Muscle of arm (tissue), 12 donors: ENCODE measurements around the gene SF1. TPM values are rescaled to one million over a fixed set of nuclear protein-coding genes. Genes with fewer than 3 reads are reported as not detected.

ENCODE experiments used
- DNase-seq: peaks from one replicate; pipeline ENCODE4 v3.0.0-alpha.2; 2013
- polyA plus RNA-seq, 12 donors: library from polyadenylated mRNA; unstranded; fragments of 120-200 nt; gene quantifications; one replicate each; pipeline ENCODE4 v1.2.1, GENCODE V29; 2013; ENCODE audit not compliant: insufficient read length in 12 of 12

SF1 gene
- polyA plus RNA-seq, 12 donors, result 174 to 428 (median 247) TPM; not detected in 1

- DNase-seq, result peak; percentile 43
Measured at GRCh38 chr11:64787526-64788320, 9.4 kb upstream of the SF1 start.

GRCh38 chr11:64786308-64786707 lies 8.0 kb upstream of the SF1 start:
- no peak for DNase-seq

GRCh38 chr11:64784813-64785581 lies 6.7 kb upstream of the SF1 start:
- DNase-seq, result no peak

- DNase-seq, result no peak
Measured at GRCh38 chr11:64778223-64778472, 194 bp downstream of the SF1 start.

GRCh38 chr11:64777449-64778222 lies 706 bp downstream of the SF1 start:
- DNase-seq, result peak; percentile 94

- no peak for DNase-seq
Measured at GRCh38 chr11:64776875-64777274, 1.5 kb downstream of the SF1 start.

GRCh38 chr11:64776425-64776824 lies 1.9 kb downstream of the SF1 start:
- DNase-seq, result no peak

GRCh38 chr11:64774144-64774543 lies 4.2 kb downstream of the SF1 start:
- DNase-seq, result no peak

GRCh38 chr11:64772303-64773018 lies 5.9 kb downstream of the SF1 start:
- DNase-seq, result no peak

- no peak for DNase-seq
Measured at GRCh38 chr11:64771861-64772260, 6.5 kb downstream of the SF1 start.

GRCh38 chr11:64770120-64770519 lies 8.2 kb downstream of the SF1 start:
- DNase-seq, result no peak

GRCh38 chr11:64769283-64769682 lies 9.1 kb downstream of the SF1 start:
- DNase-seq, result no peak

GRCh38 chr11:64768300-64768694 lies 10.0 kb downstream of the SF1 start:
- DNase-seq, result no peak

- no peak for DNase-seq
Measured at GRCh38 chr11:64767344-64768299, 10.7 kb downstream of the SF1 start.

GRCh38 chr11:64766881-64767280 lies 11.5 kb downstream of the SF1 start:
- no peak for DNase-seq

- no peak for DNase-seq
Measured at GRCh38 chr11:64765851-64766665, 12.3 kb downstream of the SF1 start.

GRCh38 chr11:64765291-64765850 lies 13.0 kb downstream of the SF1 start:
- no peak for DNase-seq

- no peak for DNase-seq
Measured at GRCh38 chr11:64764753-64765152, 13.6 kb downstream of the SF1 start.

- no peak for DNase-seq
Measured at GRCh38 chr11:64764040-64764611, 14.2 kb downstream of the SF1 start.
